Astrocyte (in vitro differentiated cells and primary cell): ENCODE measurements around the gene EIF3K. TPM values are rescaled to one million over a fixed set of nuclear protein-coding genes. Genes with fewer than 3 reads are reported as not detected.

Source experiments
- DNase-seq: peaks from one replicate; pipeline ENCODE4 v3.0.0-alpha.2; 2010; ENCODE audit warnings: low read depth
- FAIRE-seq: peaks from 2 replicates; lab custom pipeline; 2011; peaks lifted over from hg19 to GRCh38; lab: Jason Lieb, UNC
- H2AFZ ChIP-seq: 2 replicates; pipeline ENCODE4 v1.6.0; 2012; ENCODE audit warnings: low read depth, low read length, inconsistent platforms
- H3K27ac ChIP-seq: 2 replicates; pipeline ENCODE4 v1.5.1; 2011; ENCODE audit warnings: low read depth, low read length, inconsistent platforms
- H3K27me3 ChIP-seq: 2 replicates; pipeline ENCODE4 v1.6.0; 2011; ENCODE audit warnings: low read length, inconsistent platforms; ENCODE audit not compliant: insufficient read depth
- H3K36me3 ChIP-seq: 2 replicates; pipeline ENCODE4 v1.5.1; 2011; ENCODE audit warnings: low read length, inconsistent platforms; ENCODE audit not compliant: insufficient read depth
- H3K4me1 ChIP-seq: 2 replicates; pipeline ENCODE4 v1.5.1; 2011; ENCODE audit warnings: low read length, inconsistent platforms; ENCODE audit not compliant: insufficient read depth
- H3K4me2 ChIP-seq: 2 replicates; pipeline ENCODE4 v1.6.0; 2012; ENCODE audit warnings: low read length, inconsistent platforms
- H3K4me3 ChIP-seq: 2 replicates; pipeline ENCODE4 v1.5.1; 2011; ENCODE audit warnings: low read depth, mild to moderate bottlenecking, low read length, inconsistent platforms; ENCODE audit not compliant: insufficient read depth
- H3K79me2 ChIP-seq: 2 replicates; pipeline ENCODE4 v1.6.0; 2012; ENCODE audit warnings: mild to moderate bottlenecking, low read length, inconsistent platforms; ENCODE audit not compliant: insufficient read depth
- H3K9ac ChIP-seq: 2 replicates; pipeline ENCODE4 v1.6.0; 2012; ENCODE audit warnings: mild to moderate bottlenecking, low read length, inconsistent platforms
- H3K9me3 ChIP-seq: 2 replicates; pipeline ENCODE4 v1.5.1; 2012; ENCODE audit warnings: low read depth, mild to moderate bottlenecking, low read length, inconsistent platforms; ENCODE audit not compliant: insufficient read depth
- H4K20me1 ChIP-seq: 2 replicates; pipeline ENCODE4 v1.6.0; 2012; ENCODE audit warnings: low read length, inconsistent platforms; ENCODE audit not compliant: insufficient read depth
- H3K27ac Mint-ChIP-seq: one replicate; pipeline ENCODE4 v1.8.0; 2021; ENCODE audit warnings: mild to moderate bottlenecking, mixed read lengths; ENCODE audit not compliant: unreplicated experiment
- H3K27me3 Mint-ChIP-seq: one replicate; pipeline ENCODE4 v1.8.0; 2021; ENCODE audit warnings: low read depth, mixed read lengths; ENCODE audit not compliant: unreplicated experiment
- H3K36me3 Mint-ChIP-seq: one replicate; pipeline ENCODE4 v1.8.0; 2021; ENCODE audit warnings: low read depth, mixed read lengths; ENCODE audit not compliant: unreplicated experiment
- H3K4me1 Mint-ChIP-seq: one replicate; pipeline ENCODE4 v1.8.0; 2021; ENCODE audit warnings: low read depth, mixed read lengths; ENCODE audit not compliant: unreplicated experiment
- H3K4me3 Mint-ChIP-seq: one replicate; pipeline ENCODE4 v1.8.0; 2021; ENCODE audit warnings: mild to moderate bottlenecking, moderate library complexity, mixed read lengths; ENCODE audit not compliant: unreplicated experiment
- H3K9me3 Mint-ChIP-seq: one replicate; pipeline ENCODE4 v1.8.0; 2021; ENCODE audit warnings: mild to moderate bottlenecking, mixed read lengths; ENCODE audit not compliant: unreplicated experiment
- EZH2 ChIP-seq: IDR thresholded peaks from 2 replicates; pipeline ENCODE4 v1.6.1; 2012; ENCODE audit warnings: mild to moderate bottlenecking, low read length, inconsistent platforms; ENCODE audit not compliant: insufficient read depth
- total RNA-seq: library from RNA; stranded (reverse); gene quantifications from 2 replicates; pipeline ENCODE4 v1.2.1, GENCODE V29; 2021
- TF ChIP-seq, protein P1 (sequence below): IDR thresholded peaks from 2 replicates; pipeline ENCODE4 v1.5.1; 2011; ENCODE audit warnings: low read depth, mild to moderate bottlenecking, inconsistent platforms, low read length, moderate library complexity; ENCODE audit not compliant: insufficient read depth

The EIF3K gene
- total RNA-seq, 1 donor from 2014 or later: 229 TPM

DNA sequence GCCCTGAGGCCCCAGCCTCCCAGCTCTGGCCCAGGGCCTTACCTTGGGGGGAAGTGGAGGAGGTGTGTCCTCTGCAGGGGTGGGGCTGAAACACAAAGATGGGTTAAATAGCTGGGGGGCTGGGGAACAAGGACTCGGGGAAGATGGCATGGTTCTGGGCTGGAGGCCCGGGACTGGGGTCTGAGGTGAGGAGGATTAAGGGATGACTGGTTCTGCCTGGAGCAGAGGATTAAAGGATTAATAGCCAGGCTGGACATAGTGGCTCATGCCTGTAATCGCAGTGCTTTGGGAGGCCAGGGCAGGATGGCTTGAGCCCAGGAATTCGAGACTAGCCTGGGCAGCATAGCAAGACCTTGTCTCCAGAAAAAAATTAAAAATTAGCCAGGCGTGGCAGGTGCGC is 12.9 kb upstream of the EIF3K start:
- no peak overlapping the region for H2AFZ ChIP-seq
- no peak overlapping the region for H3K4me2 ChIP-seq
- Mint-ChIP-seq H3K9me3 (no peaks in the 10 kb centered on the region), H3K36me3 (no peaks in the 10 kb centered on the region), H3K4me3 (no peak overlapping the region), H3K27ac (no peak overlapping the region), H3K27me3 (peaks cover 6% of the 10 kb centered on the region), H3K4me1 (no peaks in the 10 kb centered on the region)
- no peak for TF ChIP-seq EZH2
- TF ChIP-seq, protein P1, sequence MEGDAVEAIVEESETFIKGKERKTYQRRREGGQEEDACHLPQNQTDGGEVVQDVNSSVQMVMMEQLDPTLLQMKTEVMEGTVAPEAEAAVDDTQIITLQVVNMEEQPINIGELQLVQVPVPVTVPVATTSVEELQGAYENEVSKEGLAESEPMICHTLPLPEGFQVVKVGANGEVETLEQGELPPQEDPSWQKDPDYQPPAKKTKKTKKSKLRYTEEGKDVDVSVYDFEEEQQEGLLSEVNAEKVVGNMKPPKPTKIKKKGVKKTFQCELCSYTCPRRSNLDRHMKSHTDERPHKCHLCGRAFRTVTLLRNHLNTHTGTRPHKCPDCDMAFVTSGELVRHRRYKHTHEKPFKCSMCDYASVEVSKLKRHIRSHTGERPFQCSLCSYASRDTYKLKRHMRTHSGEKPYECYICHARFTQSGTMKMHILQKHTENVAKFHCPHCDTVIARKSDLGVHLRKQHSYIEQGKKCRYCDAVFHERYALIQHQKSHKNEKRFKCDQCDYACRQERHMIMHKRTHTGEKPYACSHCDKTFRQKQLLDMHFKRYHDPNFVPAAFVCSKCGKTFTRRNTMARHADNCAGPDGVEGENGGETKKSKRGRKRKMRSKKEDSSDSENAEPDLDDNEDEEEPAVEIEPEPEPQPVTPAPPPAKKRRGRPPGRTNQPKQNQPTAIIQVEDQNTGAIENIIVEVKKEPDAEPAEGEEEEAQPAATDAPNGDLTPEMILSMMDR: no peak
- no peaks in the 10 kb centered on the region for H3K79me2 ChIP-seq
- DNase-seq: no peak
- H3K27ac ChIP-seq: no peak overlapping the region
- H3K9ac ChIP-seq: no peak overlapping the region
- H3K9me3 ChIP-seq: no peaks in the 10 kb centered on the region
- no peaks in the 10 kb centered on the region for H3K4me1 ChIP-seq
- H3K36me3 ChIP-seq: no peaks in the 10 kb centered on the region
- H3K4me3 ChIP-seq: no peak overlapping the region
- no peaks in the 10 kb centered on the region for H4K20me1 ChIP-seq
- no peak for FAIRE-seq
- no peaks in the 10 kb centered on the region for H3K27me3 ChIP-seq

GRCh38 chr19:38614289-38614688 is 4.7 kb upstream of the EIF3K start:
- Mint-ChIP-seq H3K4me1 (no peaks in the 10 kb centered on the region), H3K27me3 (peaks cover 2% of the 10 kb centered on the region), H3K4me3 (no peak overlapping the region), H3K36me3 (no peaks in the 10 kb centered on the region), H3K9me3 (no peaks in the 10 kb centered on the region), H3K27ac (no peak overlapping the region)
- H3K27me3 ChIP-seq: no peaks in the 10 kb centered on the region
- DNase-seq: no peak
- H3K4me2 ChIP-seq: no peak overlapping the region
- no peak overlapping the region for H3K27ac ChIP-seq
- TF ChIP-seq EZH2: no peak
- TF ChIP-seq, protein P1: no peak
- no peaks in the 10 kb centered on the region for H3K9me3 ChIP-seq
- FAIRE-seq: no peak
- peaks cover 6% of the 10 kb centered on the region for H3K4me1 ChIP-seq
- no peak overlapping the region for H3K9ac ChIP-seq
- no peaks in the 10 kb centered on the region for H3K36me3 ChIP-seq
- H3K79me2 ChIP-seq: peaks cover 5% of the 10 kb centered on the region
- H2AFZ ChIP-seq: no peak overlapping the region
- no peak overlapping the region for H3K4me3 ChIP-seq
- no peaks in the 10 kb centered on the region for H4K20me1 ChIP-seq

- Mint-ChIP-seq H3K27ac (no peak overlapping the region), H3K36me3 (peaks cover 3% of the 10 kb centered on the region), H3K4me1 (peaks cover 5% of the 10 kb centered on the region), H3K27me3 (peaks cover 2% of the 10 kb centered on the region), H3K4me3 (no peak overlapping the region), H3K9me3 (no peaks in the 10 kb centered on the region)
- peaks cover 6% of the 10 kb centered on the region for H4K20me1 ChIP-seq
- H3K4me2 ChIP-seq: no peak overlapping the region
- H3K9ac ChIP-seq: no peak overlapping the region
- H3K4me1 ChIP-seq: peaks cover 12% of the 10 kb centered on the region
- no peak overlapping the region for H3K27ac ChIP-seq
- TF ChIP-seq, protein P1: no peak
- no peaks in the 10 kb centered on the region for H3K36me3 ChIP-seq
- no peaks in the 10 kb centered on the region for H3K27me3 ChIP-seq
- FAIRE-seq (no peak), DNase-seq (no peak)
- H3K9me3 ChIP-seq: no peaks in the 10 kb centered on the region
- no peak overlapping the region for H3K4me3 ChIP-seq
- peaks cover 13% of the 10 kb centered on the region for H3K79me2 ChIP-seq
- no peak overlapping the region for H2AFZ ChIP-seq
These were observed 3.9 kb upstream of the EIF3K start for GRCh38 chr19:38615007-38615581.
